KMS-11 (cell line): Measurements from ENCODE around the gene CCS.

Source experiments
- H2AFZ ChIP-seq: fragments of 200-600 bp; sonication (generic); 2 replicates; pipeline ENCODE4 v1.6.1; 2016; ENCODE audit warnings: antibody characterized with exemption, mixed run types, low read depth
- H3K27ac ChIP-seq: fragments of 200-600 bp; sonication (generic); 2 replicates; pipeline ENCODE4 v1.6.1; 2016; ENCODE audit warnings: mild to moderate bottlenecking, mixed run types
- H3K27me3 ChIP-seq: fragments of 200-600 bp; sonication (generic); 2 replicates; pipeline ENCODE4 v1.6.1; 2017; ENCODE audit warnings: mild to moderate bottlenecking, low read depth, mixed run types, moderate library complexity; ENCODE audit not compliant: insufficient read depth
- H3K36me3 ChIP-seq: fragments of 200-600 bp; sonication (generic); 2 replicates; pipeline ENCODE4 v1.6.1; 2017; ENCODE audit warnings: mild to moderate bottlenecking, mixed run types; ENCODE audit not compliant: insufficient read depth
- H3K4me1 ChIP-seq: fragments of 200-600 bp; sonication (generic); 2 replicates; pipeline ENCODE4 v1.6.1; 2016; ENCODE audit warnings: mild to moderate bottlenecking, low read depth, mixed run types; ENCODE audit not compliant: poor library complexity, severe bottlenecking
- H3K4me2 ChIP-seq: fragments of 200-600 bp; sonication (generic); 2 replicates; pipeline ENCODE4 v1.7.0; 2016; ENCODE audit warnings: mild to moderate bottlenecking, mixed run types
- H3K4me3 ChIP-seq: fragments of 200-600 bp; sonication (generic); IDR thresholded peaks from 2 replicates; pipeline ENCODE4 v1.6.1; 2017; ENCODE audit warnings: low read depth, low read length, mixed read lengths; ENCODE audit not compliant: insufficient read depth
- H3K79me2 ChIP-seq: fragments of 200-600 bp; sonication (generic); 2 replicates; pipeline ENCODE4 v1.6.1; 2016; ENCODE audit warnings: low read depth, mixed run types; ENCODE audit not compliant: insufficient read depth
- H3K9ac ChIP-seq: fragments of 200-600 bp; sonication (generic); 2 replicates; pipeline ENCODE4 v1.6.1; 2016; ENCODE audit warnings: mild to moderate bottlenecking, mixed run types
- H4K20me1 ChIP-seq: fragments of 200-600 bp; sonication (generic); 2 replicates; pipeline ENCODE4 v1.6.1; 2016; ENCODE audit warnings: mild to moderate bottlenecking, mixed run types; ENCODE audit not compliant: insufficient read depth
- CTCF ChIP-seq: fragments of 200-600 bp; sonication (generic); conservative IDR thresholded peaks from 2 replicates; pipeline ENCODE4 v1.6.1; 2017; ENCODE audit warnings: low read depth, mild to moderate bottlenecking, antibody characterized with exemption, low read length, moderate library complexity, mixed read lengths

Gene CCS

GRCh38 chr11:66619080-66619554, 26.1 kb downstream of the CCS start:
- Histone ChIP-seq H3K9ac (no peak overlapping the region), H3K27ac (no peak overlapping the region), H4K20me1 (peaks cover 64% of the 10 kb centered on the region), H3K36me3 (peaks cover 12% of the 10 kb centered on the region; the same call in 1 of the 2 replicates), H3K4me3 (no peak overlapping the region), H3K4me1 (peaks cover 39% of the 10 kb centered on the region), H2AFZ (no peak overlapping the region), H3K4me2 (peak overlapping the region; percentile 75), H3K27me3 (no peaks in the 10 kb centered on the region), H3K79me2 (peaks cover 91% of the 10 kb centered on the region)
- no peak for TF ChIP-seq CTCF

GRCh38 chr11:66624450-66624849, 31.5 kb downstream of the CCS start:
- Histone ChIP-seq H3K36me3 (peaks cover 19% of the 10 kb centered on the region; the same call in 1 of the 2 replicates), H3K79me2 (peaks cover 100% of the 10 kb centered on the region), H3K4me2 (no peak overlapping the region), H3K4me1 (peaks cover 19% of the 10 kb centered on the region), H3K4me3 (no peak overlapping the region), H3K27me3 (no peaks in the 10 kb centered on the region), H2AFZ (no peak overlapping the region), H3K9ac (no peak overlapping the region), H4K20me1 (peaks cover 72% of the 10 kb centered on the region), H3K27ac (no peak overlapping the region)
- TF ChIP-seq CTCF = no peak

- peaks cover 68% of the 10 kb centered on the region for H4K20me1 ChIP-seq
- no peak overlapping the region for H2AFZ ChIP-seq
- TF ChIP-seq CTCF = no peak
- peaks cover 100% of the 10 kb centered on the region for H3K79me2 ChIP-seq
- no peak overlapping the region for H3K27ac ChIP-seq
- H3K4me3 ChIP-seq = no peak overlapping the region
- peaks cover 14% of the 10 kb centered on the region for H3K4me1 ChIP-seq
- H3K27me3 ChIP-seq = no peaks in the 10 kb centered on the region
- H3K4me2 ChIP-seq = no peak overlapping the region
- H3K36me3 ChIP-seq = peaks cover 25% of the 10 kb centered on the region; the same call in 1 of the 2 replicates
- no peak overlapping the region for H3K9ac ChIP-seq
Measured at GRCh38 chr11:66625041-66625751, 32.2 kb downstream of the CCS start.

- Histone ChIP-seq H3K36me3 (peaks cover 27% of the 10 kb centered on the region; the same call in 1 of the 2 replicates), H2AFZ (no peak overlapping the region), H3K4me1 (peaks cover 8% of the 10 kb centered on the region), H3K4me3 (no peak overlapping the region), H3K79me2 (peaks cover 100% of the 10 kb centered on the region), H3K4me2 (no peak overlapping the region), H3K27ac (no peak overlapping the region), H3K27me3 (no peaks in the 10 kb centered on the region), H4K20me1 (peaks cover 62% of the 10 kb centered on the region), H3K9ac (no peak overlapping the region)
- TF ChIP-seq CTCF = no peak
Measured at GRCh38 chr11:66625752-66626149, 32.8 kb downstream of the CCS start.
